Left ventricle myocardium inferior (tissue), 1 donor: ENCODE data around the gene SLC30A10. TPM values are rescaled to one million over a fixed set of nuclear protein-coding genes. Genes with fewer than 3 reads are reported as not detected.
"Not testable (repeated sequence)": the region's sequence is repeated elsewhere in the genome, so short reads cannot be mapped to it uniquely, and the experiment has no call there.

Experiments used
- DNase-seq: peaks from one replicate; pipeline ENCODE4 v3.0.0-alpha.2; 2020
- H3K27ac ChIP-seq: fragments of 200-600 bp; replicated peaks from 2 replicates; pipeline ENCODE4 v1.8.0; 2021
- H3K27me3 ChIP-seq: fragments of 200-600 bp; 2 replicates; pipeline ENCODE4 v1.8.0; 2021; ENCODE audit warnings: low read depth
- H3K36me3 ChIP-seq: fragments of 200-600 bp; 2 replicates; pipeline ENCODE4 v1.8.0; 2021
- H3K4me1 ChIP-seq: fragments of 200-600 bp; 2 replicates; pipeline ENCODE4 v1.8.0; 2021
- H3K4me3 ChIP-seq: fragments of 200-600 bp; 2 replicates; pipeline ENCODE4 v1.8.0; 2021; ENCODE audit warnings: mild to moderate bottlenecking, moderate library complexity
- H3K9me3 ChIP-seq: fragments of 200-600 bp; replicated peaks from 2 replicates; pipeline ENCODE4 v1.8.0; 2021
- intact Hi-C: fragments of 100-400 bp; cut with micrococcal nuclease; formaldehyde crosslinking; loops from one replicate; pipeline ENCODE4 v1.11.0; 2022
- total RNA-seq: library from RNA; stranded (reverse); fragmentation: NEBNext Ultra II Directional; extraction: Animal tissue kit (Norgen Biotek cat#: 25700); gene quantifications from one replicate; pipeline ENCODE4 v1.2.1, GENCODE V29; 2021
- TF ChIP-seq, protein P1 (sequence below): fragments of 200-600 bp; IDR thresholded peaks from 2 replicates; pipeline ENCODE4 v1.8.0; 2021; ENCODE audit warnings: antibody characterized with exemption, mild to moderate bottlenecking, borderline replicate concordance
- donor health status: DM: no; HTN: yes; CAD: no; lungs with severe emphysema.

SLC30A10 gene
- total RNA-seq, 1 donor from 2014 or later, result 0.47 TPM

- peaks cover 13% of the 10 kb centered on the region for H3K9me3 ChIP-seq
- no peaks in the 10 kb centered on the region for H3K36me3 ChIP-seq
- H3K4me1 ChIP-seq, result no peaks in the 10 kb centered on the region
- intact Hi-C loops, result no loop called here
- no peak for DNase-seq
- peaks cover 22% of the 10 kb centered on the region for H3K27me3 ChIP-seq
- no peak overlapping the region for H3K4me3 ChIP-seq
- H3K27ac ChIP-seq, result no peak overlapping the region
- TF ChIP-seq, protein P1, sequence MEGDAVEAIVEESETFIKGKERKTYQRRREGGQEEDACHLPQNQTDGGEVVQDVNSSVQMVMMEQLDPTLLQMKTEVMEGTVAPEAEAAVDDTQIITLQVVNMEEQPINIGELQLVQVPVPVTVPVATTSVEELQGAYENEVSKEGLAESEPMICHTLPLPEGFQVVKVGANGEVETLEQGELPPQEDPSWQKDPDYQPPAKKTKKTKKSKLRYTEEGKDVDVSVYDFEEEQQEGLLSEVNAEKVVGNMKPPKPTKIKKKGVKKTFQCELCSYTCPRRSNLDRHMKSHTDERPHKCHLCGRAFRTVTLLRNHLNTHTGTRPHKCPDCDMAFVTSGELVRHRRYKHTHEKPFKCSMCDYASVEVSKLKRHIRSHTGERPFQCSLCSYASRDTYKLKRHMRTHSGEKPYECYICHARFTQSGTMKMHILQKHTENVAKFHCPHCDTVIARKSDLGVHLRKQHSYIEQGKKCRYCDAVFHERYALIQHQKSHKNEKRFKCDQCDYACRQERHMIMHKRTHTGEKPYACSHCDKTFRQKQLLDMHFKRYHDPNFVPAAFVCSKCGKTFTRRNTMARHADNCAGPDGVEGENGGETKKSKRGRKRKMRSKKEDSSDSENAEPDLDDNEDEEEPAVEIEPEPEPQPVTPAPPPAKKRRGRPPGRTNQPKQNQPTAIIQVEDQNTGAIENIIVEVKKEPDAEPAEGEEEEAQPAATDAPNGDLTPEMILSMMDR, result no peak
Observed at GRCh38 chr1:219940707-219941106, 12.3 kb upstream of the SLC30A10 start.

GRCh38 chr1:219938706-219939105, 10.3 kb upstream of the SLC30A10 start:
- peaks cover 22% of the 10 kb centered on the region for H3K27me3 ChIP-seq
- no peak overlapping the region for H3K4me3 ChIP-seq
- TF ChIP-seq, protein P1, result no peak
- no peak overlapping the region for H3K27ac ChIP-seq
- H3K4me1 ChIP-seq, result no peaks in the 10 kb centered on the region
- intact Hi-C loops, result no loop called here
- no peaks in the 10 kb centered on the region for H3K36me3 ChIP-seq
- DNase-seq, result no peak
- peaks cover 8% of the 10 kb centered on the region for H3K9me3 ChIP-seq

GRCh38 chr1:219933763-219934162, 5.4 kb upstream of the SLC30A10 start:
- H3K4me1 ChIP-seq, H3K9me3 ChIP-seq, H3K36me3 ChIP-seq, DNase-seq, H3K4me3 ChIP-seq, intact Hi-C loops, H3K27ac ChIP-seq: not testable (repeated sequence)
- H3K27me3 ChIP-seq, result peaks cover 27% of the 10 kb centered on the region

- no peaks in the 10 kb centered on the region for H3K9me3 ChIP-seq
- TF ChIP-seq, protein P1, result no peak
- intact Hi-C loops, result no loop called here
- no peaks in the 10 kb centered on the region for H3K36me3 ChIP-seq
- H3K4me3 ChIP-seq, result no peak overlapping the region
- DNase-seq, result no peak
- H3K27me3 ChIP-seq, result peaks cover 41% of the 10 kb centered on the region
- H3K4me1 ChIP-seq, result peaks cover 13% of the 10 kb centered on the region
- no peak overlapping the region for H3K27ac ChIP-seq
Observed at GRCh38 chr1:219931033-219931432, 2.7 kb upstream of the SLC30A10 start.

DNA sequence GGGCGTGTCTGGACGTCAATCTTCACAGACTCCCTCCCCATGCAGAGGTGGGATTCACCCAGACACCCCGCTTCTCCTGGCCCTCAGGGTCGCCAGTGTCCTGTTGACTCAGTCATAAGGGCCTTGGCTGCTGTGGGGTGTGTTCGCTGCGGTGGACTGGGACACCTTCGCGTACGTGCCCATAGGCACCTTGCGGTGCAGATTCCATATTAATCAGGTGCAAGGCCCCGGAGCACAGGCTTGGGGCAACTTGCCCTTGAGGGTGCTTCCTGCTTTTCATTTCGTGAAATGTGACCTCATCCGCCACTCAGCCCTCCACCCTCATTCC, 398 bp upstream of the SLC30A10 start:
- H3K27ac ChIP-seq, result no peak overlapping the region
- H3K9me3 ChIP-seq, result no peaks in the 10 kb centered on the region
- intact Hi-C loops, result no loop called here
- TF ChIP-seq, protein P1, result no peak
- H3K4me1 ChIP-seq, result peaks cover 13% of the 10 kb centered on the region
- peaks cover 61% of the 10 kb centered on the region for H3K27me3 ChIP-seq
- no peak for DNase-seq
- no peaks in the 10 kb centered on the region for H3K36me3 ChIP-seq
- H3K4me3 ChIP-seq, result peak overlapping the region; percentile 65

- TF ChIP-seq, protein P1, result no peak
- H3K9me3 ChIP-seq, result no peaks in the 10 kb centered on the region
- peak overlapping the region; percentile 65 for H3K4me3 ChIP-seq
- no peaks in the 10 kb centered on the region for H3K36me3 ChIP-seq
- no peak overlapping the region for H3K27ac ChIP-seq
- peaks cover 56% of the 10 kb centered on the region for H3K27me3 ChIP-seq
- intact Hi-C loops, result no loop called here
- peaks cover 13% of the 10 kb centered on the region for H3K4me1 ChIP-seq
- DNase-seq, result no peak
Observed at GRCh38 chr1:219927298-219927955, 930 bp downstream of the SLC30A10 start.
